ENCODE data around the gene BTBD9. TPM values are rescaled to one million over a fixed set of nuclear protein-coding genes. Genes with fewer than 3 reads are reported as not detected.

The BTBD9 gene
- total RNA-seq, 1 experiment from 2014 or later = 4.7 TPM

DNA sequence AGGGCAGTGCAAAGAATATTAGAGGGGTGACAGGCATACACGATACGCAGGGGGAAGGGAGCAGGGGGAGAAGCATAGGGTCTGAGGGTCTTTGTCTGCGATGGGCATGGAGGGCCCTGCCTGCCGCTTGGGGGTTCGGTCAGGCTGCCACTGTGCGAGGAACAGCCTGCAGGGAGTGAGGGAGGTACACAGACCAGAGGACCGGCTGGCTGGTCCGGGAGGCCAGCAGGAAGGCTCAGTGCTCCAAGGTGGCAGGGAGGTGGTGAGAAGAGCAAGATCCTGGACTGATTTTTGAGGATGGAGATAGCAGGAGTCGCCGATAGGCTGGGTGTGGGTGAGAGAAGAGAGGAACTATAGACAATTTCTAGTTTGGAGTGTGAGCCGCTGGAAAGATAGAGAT lies 481.8 kb downstream of the BTBD9 start:
- Histone ChIP-seq H3K27ac (ENCODE audit: low read length) (no peak overlapping the region), H3K9ac (ENCODE audit: low read length) (no peak overlapping the region), H3K9me2 (replicated peaks; ENCODE audit: insufficient read depth, low read length) (no peaks in the 10 kb centered on the region), H3K4me3 (ENCODE audit: low read length) (no peak overlapping the region), H3K9me3 (ENCODE audit: low read length) (no peaks in the 10 kb centered on the region), H3K4me1 (ENCODE audit: low read length) (no peaks in the 10 kb centered on the region), H3K36me3 (ENCODE audit: insufficient read depth, low read length) (no peaks in the 10 kb centered on the region), H3K79me2 (ENCODE audit: low read length) (no peaks in the 10 kb centered on the region), H2AFZ (ENCODE audit: low read length) (no peak overlapping the region), H3K27me3 (ENCODE audit: low read length) (no peaks in the 10 kb centered on the region), H3K4me2 (ENCODE audit: low read depth, low read length, poor library complexity, severe bottlenecking) (no peak overlapping the region), H4K20me1 (ENCODE audit: insufficient read depth, low read depth, low read length) (no peaks in the 10 kb centered on the region)
- no peak for DNase-seq

DNA sequence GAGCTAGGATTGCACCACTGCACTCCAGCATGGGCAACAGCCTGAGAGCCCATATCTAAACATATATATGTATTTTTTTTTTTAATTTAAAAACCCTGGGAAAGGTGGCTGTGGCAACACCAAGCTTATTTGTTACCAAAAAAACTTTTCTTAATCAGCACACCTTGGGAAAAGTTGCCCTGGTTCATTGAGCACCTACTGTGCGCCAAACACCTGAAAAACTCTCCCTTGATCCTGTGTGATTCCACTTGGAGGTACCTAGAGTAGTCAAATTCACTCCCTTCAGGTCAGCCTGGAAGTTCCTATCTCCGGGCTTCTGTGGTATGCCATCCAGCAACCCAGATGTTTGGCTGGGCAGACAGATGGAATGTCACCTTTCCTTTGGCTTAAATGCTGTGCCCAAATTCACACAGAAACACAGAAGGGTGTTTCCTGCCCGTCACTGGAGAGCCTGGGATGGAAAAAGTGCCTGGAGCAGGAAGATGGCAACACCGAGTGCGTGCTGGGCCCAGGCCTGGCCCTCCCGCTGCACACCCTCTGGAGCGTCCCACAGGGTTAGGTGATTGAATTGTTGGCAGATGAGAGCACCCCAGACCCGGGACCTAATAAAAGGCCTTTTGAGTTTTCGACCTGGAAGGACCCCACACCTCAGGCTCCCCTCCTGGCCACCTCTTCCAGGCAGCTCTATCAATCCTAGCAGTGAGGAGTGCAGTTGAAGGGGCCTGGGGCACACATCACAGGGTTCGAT lies 482.7 kb downstream of the BTBD9 start:
- Histone ChIP-seq H3K27ac (ENCODE audit: low read length) (no peak overlapping the region), H3K4me1 (ENCODE audit: low read length) (no peaks in the 10 kb centered on the region), H3K4me2 (ENCODE audit: low read depth, low read length, poor library complexity, severe bottlenecking) (no peak overlapping the region), H3K9ac (ENCODE audit: low read length) (no peak overlapping the region), H3K9me2 (replicated peaks; ENCODE audit: insufficient read depth, low read length) (no peaks in the 10 kb centered on the region), H3K36me3 (ENCODE audit: insufficient read depth, low read length) (no peaks in the 10 kb centered on the region), H3K4me3 (ENCODE audit: low read length) (no peak overlapping the region), H3K9me3 (ENCODE audit: low read length) (no peaks in the 10 kb centered on the region), H3K79me2 (ENCODE audit: low read length) (no peaks in the 10 kb centered on the region), H2AFZ (ENCODE audit: low read length) (no peak overlapping the region), H3K27me3 (ENCODE audit: low read length) (no peaks in the 10 kb centered on the region), H4K20me1 (ENCODE audit: insufficient read depth, low read depth, low read length) (no peaks in the 10 kb centered on the region)
- no peak for DNase-seq

DNA sequence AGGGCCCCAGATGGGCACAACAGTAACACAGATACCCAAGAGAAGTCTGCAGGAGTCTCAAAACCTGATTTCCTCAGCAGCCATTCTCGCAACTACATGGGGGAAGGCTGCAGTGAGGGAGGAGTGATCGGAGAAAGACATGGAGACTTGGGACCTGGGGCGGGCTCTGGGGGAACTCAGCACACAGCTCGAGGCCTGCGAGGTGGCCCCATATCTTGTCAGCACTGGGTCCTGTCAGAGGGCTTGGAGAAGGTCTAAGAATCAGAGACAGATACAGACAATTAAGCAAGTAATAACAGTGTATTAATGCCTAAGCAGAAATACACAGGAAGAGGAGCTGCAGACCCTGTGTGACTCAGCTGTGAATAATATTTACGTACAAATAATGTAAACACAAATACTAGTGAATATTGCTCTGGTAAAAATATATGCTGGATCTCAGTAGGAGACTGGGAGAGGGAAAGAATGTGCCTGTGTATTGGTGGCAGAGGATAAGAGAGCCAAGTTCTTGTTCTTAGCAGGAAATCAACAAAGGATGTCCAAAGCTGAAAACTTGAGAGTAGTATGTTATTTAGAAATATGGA lies 484.0 kb downstream of the BTBD9 start:
- H3K4me3 ChIP-seq (ENCODE audit: low read length) = no peak overlapping the region
- no peaks in the 10 kb centered on the region for H3K9me2 ChIP-seq (replicated peaks; ENCODE audit: insufficient read depth, low read length)
- no peaks in the 10 kb centered on the region for H3K36me3 ChIP-seq (ENCODE audit: insufficient read depth, low read length)
- no peaks in the 10 kb centered on the region for H3K4me1 ChIP-seq (ENCODE audit: low read length)
- H3K27me3 ChIP-seq (ENCODE audit: low read length) = no peaks in the 10 kb centered on the region
- H3K79me2 ChIP-seq (ENCODE audit: low read length) = no peaks in the 10 kb centered on the region
- no peak overlapping the region for H3K9ac ChIP-seq (ENCODE audit: low read length)
- H3K4me2 ChIP-seq (ENCODE audit: low read depth, low read length, poor library complexity, severe bottlenecking) = no peak overlapping the region
- H3K27ac ChIP-seq (ENCODE audit: low read length) = no peak overlapping the region
- no peak overlapping the region for H2AFZ ChIP-seq (ENCODE audit: low read length)
- DNase-seq = no peak
- no peaks in the 10 kb centered on the region for H3K9me3 ChIP-seq (ENCODE audit: low read length)
- H4K20me1 ChIP-seq (ENCODE audit: insufficient read depth, low read depth, low read length) = no peaks in the 10 kb centered on the region

DNA sequence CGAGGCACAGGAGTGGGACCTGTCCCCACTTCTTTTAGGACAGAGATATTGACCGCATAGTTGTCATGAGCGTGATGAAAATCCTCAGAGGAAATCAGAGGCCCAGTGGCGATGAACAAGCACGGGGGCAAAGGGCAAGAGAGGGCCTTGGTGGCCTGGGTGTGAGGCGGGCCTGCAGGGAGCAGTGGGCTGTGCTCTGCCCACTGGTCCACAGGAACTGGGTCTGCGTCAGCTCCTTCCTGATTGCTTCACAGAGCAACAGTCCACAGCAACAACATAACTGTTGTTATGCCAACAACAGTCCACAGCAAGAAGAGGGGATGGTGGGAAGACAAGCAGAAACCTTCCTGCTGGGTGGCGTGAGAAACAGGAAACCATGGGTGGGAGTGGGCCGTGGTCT lies 484.6 kb downstream of the BTBD9 start:
- Histone ChIP-seq H2AFZ (ENCODE audit: low read length) (no peak overlapping the region), H3K4me3 (ENCODE audit: low read length) (no peak overlapping the region), H4K20me1 (ENCODE audit: insufficient read depth, low read depth, low read length) (no peaks in the 10 kb centered on the region), H3K9me3 (ENCODE audit: low read length) (no peaks in the 10 kb centered on the region), H3K9ac (ENCODE audit: low read length) (no peak overlapping the region), H3K4me1 (ENCODE audit: low read length) (no peaks in the 10 kb centered on the region), H3K9me2 (replicated peaks; ENCODE audit: insufficient read depth, low read length) (no peaks in the 10 kb centered on the region), H3K4me2 (ENCODE audit: low read depth, low read length, poor library complexity, severe bottlenecking) (no peak overlapping the region), H3K27ac (ENCODE audit: low read length) (no peak overlapping the region), H3K27me3 (ENCODE audit: low read length) (no peaks in the 10 kb centered on the region), H3K36me3 (ENCODE audit: insufficient read depth, low read length) (no peaks in the 10 kb centered on the region), H3K79me2 (ENCODE audit: low read length) (no peaks in the 10 kb centered on the region)
- no peak for DNase-seq

DNA sequence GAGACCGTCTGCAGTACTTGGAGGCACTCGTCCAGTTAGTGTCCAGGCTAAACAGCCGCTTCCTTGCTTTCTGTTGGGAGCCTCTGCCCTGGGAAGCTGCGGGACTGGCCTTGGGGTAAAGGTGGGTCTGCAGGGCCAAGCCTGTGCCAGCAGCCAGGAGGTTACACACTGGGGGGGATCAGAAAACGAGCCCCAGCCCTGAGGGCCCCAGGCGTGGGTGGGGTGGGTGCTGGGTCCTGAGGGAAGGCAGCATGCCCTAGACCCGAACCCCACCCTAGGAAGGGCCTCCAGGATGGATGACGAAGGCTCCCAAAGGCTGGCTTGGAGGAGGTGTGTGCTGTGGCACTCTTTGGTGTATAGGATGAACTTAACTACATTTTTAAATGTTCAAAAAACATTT lies 485.0 kb downstream of the BTBD9 start:
- Histone ChIP-seq H3K9me3 (ENCODE audit: low read length) (no peaks in the 10 kb centered on the region), H3K79me2 (ENCODE audit: low read length) (no peaks in the 10 kb centered on the region), H3K36me3 (ENCODE audit: insufficient read depth, low read length) (no peaks in the 10 kb centered on the region), H3K4me1 (ENCODE audit: low read length) (no peaks in the 10 kb centered on the region), H3K9me2 (replicated peaks; ENCODE audit: insufficient read depth, low read length) (no peaks in the 10 kb centered on the region), H3K27me3 (ENCODE audit: low read length) (no peaks in the 10 kb centered on the region), H3K4me3 (ENCODE audit: low read length) (no peak overlapping the region), H4K20me1 (ENCODE audit: insufficient read depth, low read depth, low read length) (no peaks in the 10 kb centered on the region), H2AFZ (ENCODE audit: low read length) (no peak overlapping the region), H3K9ac (ENCODE audit: low read length) (no peak overlapping the region), H3K4me2 (ENCODE audit: low read depth, low read length, poor library complexity, severe bottlenecking) (no peak overlapping the region), H3K27ac (ENCODE audit: low read length) (no peak overlapping the region)
- no peak for DNase-seq

DNA sequence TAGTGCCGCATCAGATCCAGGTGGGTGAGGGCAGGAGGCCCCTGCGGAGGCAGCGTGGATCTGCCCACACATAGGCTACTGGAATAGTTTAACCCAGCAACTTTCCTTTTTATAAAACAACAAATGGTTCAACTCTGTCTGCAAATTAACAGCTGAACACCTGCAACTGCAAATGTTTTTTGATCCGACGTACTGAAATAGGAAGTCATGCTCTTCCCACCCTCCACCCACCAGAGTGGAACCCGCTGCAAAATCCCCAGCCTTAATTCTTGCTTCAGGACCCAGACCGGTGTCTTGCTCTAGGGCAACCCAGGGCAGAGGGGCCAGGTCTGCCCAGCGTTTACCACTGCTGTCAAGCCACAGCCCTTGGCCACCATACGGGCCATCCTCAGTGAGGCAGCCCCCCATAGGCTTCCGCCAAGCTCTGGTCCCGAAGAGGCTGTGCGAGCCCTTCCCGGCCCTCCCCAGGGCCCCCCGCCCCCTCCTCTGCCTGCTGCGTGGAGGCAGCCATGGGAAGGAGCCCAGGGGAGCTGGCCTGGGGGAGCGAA lies 485.9 kb downstream of the BTBD9 start:
- Histone ChIP-seq H3K9me2 (replicated peaks; ENCODE audit: insufficient read depth, low read length) (no peaks in the 10 kb centered on the region), H4K20me1 (ENCODE audit: insufficient read depth, low read depth, low read length) (no peaks in the 10 kb centered on the region), H3K4me1 (ENCODE audit: low read length) (no peaks in the 10 kb centered on the region), H3K27me3 (ENCODE audit: low read length) (no peaks in the 10 kb centered on the region), H3K4me2 (ENCODE audit: low read depth, low read length, poor library complexity, severe bottlenecking) (no peak overlapping the region), H3K9me3 (ENCODE audit: low read length) (no peaks in the 10 kb centered on the region), H3K79me2 (ENCODE audit: low read length) (no peaks in the 10 kb centered on the region), H3K27ac (ENCODE audit: low read length) (no peak overlapping the region), H2AFZ (ENCODE audit: low read length) (no peak overlapping the region), H3K9ac (ENCODE audit: low read length) (no peak overlapping the region), H3K36me3 (ENCODE audit: insufficient read depth, low read length) (no peaks in the 10 kb centered on the region), H3K4me3 (ENCODE audit: low read length) (no peak overlapping the region)
- no peak for DNase-seq

DNA sequence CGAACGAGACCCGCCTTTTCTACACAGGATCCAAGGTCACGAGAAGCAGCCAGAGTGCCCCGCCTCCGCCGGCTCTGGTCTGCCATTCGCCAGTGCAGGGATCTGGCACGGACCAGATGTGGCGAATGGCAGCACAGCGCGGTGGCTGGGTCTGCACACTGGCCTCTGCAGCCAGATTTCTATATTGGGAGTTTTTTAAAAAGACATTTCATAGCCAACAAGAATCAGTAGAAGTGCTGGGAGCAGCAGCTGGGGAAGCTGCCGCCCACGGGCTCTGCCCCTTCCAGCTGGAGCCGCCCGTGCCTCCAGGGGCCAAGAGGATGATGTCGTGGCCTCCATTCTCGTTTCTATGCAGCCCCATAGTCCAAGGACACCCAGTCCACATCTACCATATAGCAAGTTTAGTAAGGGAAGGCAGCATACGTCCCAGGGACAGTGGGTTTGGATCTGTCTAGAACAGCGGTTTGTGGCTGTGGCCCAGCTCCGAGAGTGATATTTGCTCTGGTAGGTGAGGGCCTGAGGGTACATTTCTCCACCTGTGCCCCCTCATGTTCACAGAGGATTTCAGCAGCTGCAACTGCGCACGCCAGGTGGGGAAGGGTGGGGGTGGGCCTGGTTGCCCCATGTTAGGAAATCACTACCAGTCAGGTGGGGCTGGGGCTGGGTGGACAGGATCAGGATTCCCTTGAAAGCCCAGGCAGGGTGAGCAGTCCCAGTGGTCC lies 486.5 kb downstream of the BTBD9 start:
- no peak overlapping the region for H3K4me3 ChIP-seq (ENCODE audit: low read length)
- no peaks in the 10 kb centered on the region for H3K9me2 ChIP-seq (replicated peaks; ENCODE audit: insufficient read depth, low read length)
- H3K4me1 ChIP-seq (ENCODE audit: low read length) = no peaks in the 10 kb centered on the region
- H3K9me3 ChIP-seq (ENCODE audit: low read length) = no peaks in the 10 kb centered on the region
- DNase-seq = no peak
- H3K9ac ChIP-seq (ENCODE audit: low read length) = no peak overlapping the region
- no peak overlapping the region for H3K27ac ChIP-seq (ENCODE audit: low read length)
- H3K27me3 ChIP-seq (ENCODE audit: low read length) = no peaks in the 10 kb centered on the region
- H3K79me2 ChIP-seq (ENCODE audit: low read length) = no peaks in the 10 kb centered on the region
- no peaks in the 10 kb centered on the region for H3K36me3 ChIP-seq (ENCODE audit: insufficient read depth, low read length)
- no peak overlapping the region for H2AFZ ChIP-seq (ENCODE audit: low read length)
- no peak overlapping the region for H3K4me2 ChIP-seq (ENCODE audit: low read depth, low read length, poor library complexity, severe bottlenecking)
- no peaks in the 10 kb centered on the region for H4K20me1 ChIP-seq (ENCODE audit: insufficient read depth, low read depth, low read length)

DNA sequence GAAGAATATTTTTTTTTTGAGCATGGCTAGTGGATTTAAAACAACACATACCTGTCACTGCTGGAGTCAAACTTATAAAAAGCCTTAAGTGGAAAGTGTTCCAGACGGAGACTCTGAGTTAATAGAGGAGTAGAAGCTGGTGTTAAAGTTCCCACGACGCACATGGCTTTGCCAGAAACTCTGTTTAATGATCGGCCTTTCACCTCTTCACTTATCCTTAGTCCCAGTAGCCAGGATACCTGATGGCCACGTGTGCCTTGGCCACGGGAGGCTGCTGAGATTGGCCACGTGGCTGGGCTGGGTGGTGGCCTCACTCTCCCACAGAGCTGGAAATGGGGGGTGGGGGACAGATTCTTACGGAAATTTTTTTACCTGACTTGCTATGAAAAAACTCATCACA lies 487.1 kb downstream of the BTBD9 start:
- Histone ChIP-seq H3K9me3 (ENCODE audit: low read length) (no peaks in the 10 kb centered on the region), H3K9me2 (replicated peaks; ENCODE audit: insufficient read depth, low read length) (no peaks in the 10 kb centered on the region), H3K36me3 (ENCODE audit: insufficient read depth, low read length) (no peaks in the 10 kb centered on the region), H2AFZ (ENCODE audit: low read length) (no peak overlapping the region), H3K27me3 (ENCODE audit: low read length) (no peaks in the 10 kb centered on the region), H3K27ac (ENCODE audit: low read length) (no peak overlapping the region), H4K20me1 (ENCODE audit: insufficient read depth, low read depth, low read length) (peaks cover 3% of the 10 kb centered on the region; the same call in 1 of the 2 replicates), H3K4me2 (ENCODE audit: low read depth, low read length, poor library complexity, severe bottlenecking) (no peak overlapping the region), H3K9ac (ENCODE audit: low read length) (no peak overlapping the region), H3K4me1 (ENCODE audit: low read length) (no peaks in the 10 kb centered on the region), H3K79me2 (ENCODE audit: low read length) (no peaks in the 10 kb centered on the region), H3K4me3 (ENCODE audit: low read length) (no peak overlapping the region)
- no peak for DNase-seq

Measured in Karpas-422 (cell line).